ENCODE measurements around the gene CDH23. TPM values are rescaled to one million over a fixed set of nuclear protein-coding genes. Genes with fewer than 3 reads are reported as not detected.

CDH23 gene
- total and polyA plus RNA-seq, 2 of the 8 experiments (the other 6 are each of a cell fraction or from before 2014, with no cell fraction given), result 1.9 to 4.9 TPM

- Histone ChIP-seq H3K4me1 (replicated peaks in 1 of 4; ENCODE audit: control insufficient read depth in 3 of 4, insufficient read depth in 4 of 4, low read length in 3 of 4) (peaks cover 8 to 18% (median 12%) of the 10 kb centered on the region in 4 experiments; a peak in 6 of 7 replicates), H3K23ac (ENCODE audit: insufficient read length) (no peak overlapping the region), H2BK15ac (ENCODE audit: low read length) (no peak overlapping the region), H4K5ac (ENCODE audit: insufficient read length, low read depth, low read length) (no peak overlapping the region), H3K27ac (ENCODE audit: low read depth, low read length) (no peak overlapping the region), H3K23me2 (ENCODE audit: low read depth, low read length) (0 out of 2 replicates have a peak, but pooled peaks cover 2% of the 10 kb centered on the region), H4K8ac (ENCODE audit: extremely low read depth, insufficient read depth, low read length) (no peak overlapping the region), H3K56ac (replicated peaks; ENCODE audit: insufficient read length, low read depth, low read length) (no peak overlapping the region), H3K36me3 (ENCODE audit: control insufficient read depth in 2 of 4, insufficient read depth in 4 of 4, low read length in 3 of 4) (no peaks in the 10 kb centered on the region), H4K91ac (replicated peaks; ENCODE audit: insufficient read length, low read length) (no peak overlapping the region), H2BK20ac (ENCODE audit: low read length) (no peak overlapping the region), H2BK12ac (ENCODE audit: low read depth, low read length) (no peak overlapping the region), H3K79me2 (ENCODE audit: control insufficient read depth in 1 of 2, insufficient read depth in 2 of 2, low read length in 2 of 2) (peaks cover 43 to 97% of the 10 kb centered on the region in 2 experiments), H4K20me1 (replicated peaks in 1 of 2; ENCODE audit: control insufficient read depth in 1 of 2, insufficient read depth in 2 of 2, low read length in 2 of 2) (peaks cover 29 to 33% of the 10 kb centered on the region in 2 experiments), H3K27me3 (replicated peaks in 1 of 4; ENCODE audit: control insufficient read depth in 3 of 4, extremely low read depth in 1 of 4, insufficient read depth in 3 of 4, low read length in 3 of 4) (no peaks in the 10 kb centered on the region), H3K14ac (ENCODE audit: insufficient read length) (no peak overlapping the region), H3K4me2 (ENCODE audit: insufficient read depth in 1 of 2, low read depth in 2 of 2, low read length in 2 of 2) (no peak overlapping the region), H2BK120ac (replicated peaks; ENCODE audit: low read depth, low read length) (no peak overlapping the region), H3K9me3 (ENCODE audit: insufficient read depth in 2 of 2, low read depth in 1 of 2, low read length in 1 of 2) (no peaks in the 10 kb centered on the region), H2BK5ac (ENCODE audit: low read depth, low read length) (no peak overlapping the region), H3K9ac (replicated peaks in 1 of 4; ENCODE audit: extremely low read depth in 1 of 4, low read depth in 3 of 4, low read length in 3 of 4) (no peak overlapping the region), H2AK5ac (ENCODE audit: low read depth, low read length) (no peak overlapping the region), H3K18ac (ENCODE audit: extremely low read depth, low read length) (no peak overlapping the region), H2AFZ (ENCODE audit: low read length) (no peak overlapping the region), H3K79me1 (ENCODE audit: low read depth, low read length) (peaks cover 5% of the 10 kb centered on the region; the same call in 1 of the 2 replicates), H3K4me3 (ENCODE audit: extremely low read depth in 1 of 4, insufficient read depth in 2 of 4, low read depth in 3 of 4, low read length in 4 of 4) (no peak overlapping the region), H3K4ac (replicated peaks; ENCODE audit: insufficient read length, low read depth, low read length) (no peak overlapping the region)
- CTCF ChIA-PET (ENCODE audit: partially characterized antibody), result interaction anchor here (0.7 to 11.0 kb wide), 2 partner anchors 50 to 52 kb away, joined by 3 to 113 read pairs; no protein-coding TSS in a partner anchor
- FAIRE-seq (no peak), DNase-seq (ENCODE audit: low read depth in 1 of 2, low spot score in 2 of 2) (no peak)
- TF ChIP-seq, protein P1, sequence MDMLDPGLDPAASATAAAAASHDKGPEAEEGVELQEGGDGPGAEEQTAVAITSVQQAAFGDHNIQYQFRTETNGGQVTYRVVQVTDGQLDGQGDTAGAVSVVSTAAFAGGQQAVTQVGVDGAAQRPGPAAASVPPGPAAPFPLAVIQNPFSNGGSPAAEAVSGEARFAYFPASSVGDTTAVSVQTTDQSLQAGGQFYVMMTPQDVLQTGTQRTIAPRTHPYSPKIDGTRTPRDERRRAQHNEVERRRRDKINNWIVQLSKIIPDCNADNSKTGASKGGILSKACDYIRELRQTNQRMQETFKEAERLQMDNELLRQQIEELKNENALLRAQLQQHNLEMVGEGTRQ (IDR thresholded peaks at IDR 0.05; ENCODE audit: low read length), result no peak
- TF ChIP-seq SP2 (IDR thresholded peaks at IDR 0.05; ENCODE audit: low read length) (no peak), SIX5 (IDR thresholded peaks at IDR 0.05; ENCODE audit: low read depth, low read length) (no peak), KDM4A (IDR thresholded peaks at IDR 0.05; ENCODE audit: low read depth, low read length, severe bottlenecking) (no peak)
- 86% methylated on average over 2 of the region's 2 CpGs; no CpG with 5 or more reads in 1 of the 2 experiments for WGBS, 2 experiments (ENCODE audit: extremely low coverage in 1 of 2, insufficient coverage in 1 of 2, insufficient read length in 1 of 2, insufficient replicate concordance in 2 of 2, low coverage in 1 of 2, low lambda C conversion rate in 2 of 2, missing lambda C conversion rate in 1 of 2)
- POLR2A ChIA-PET (ENCODE audit: partially characterized antibody), result interaction anchor here (1.7 kb wide), 1 partner anchor 14 kb away, joined by 4 read pairs; no protein-coding TSS in a partner anchor
Measured at GRCh38 chr10:71844084-71844483, 447.4 kb downstream of the CDH23 start.
